HG02885 (cell line): ENCODE results near the gene KLHL7.

ENCODE experiments used
- ATAC-seq: cut with Tn5 transposase; IDR thresholded peaks from one replicate; pipeline ENCODE4 v1.9.1; 2021; ENCODE audit warnings: mild to moderate bottlenecking; ENCODE audit not compliant: unreplicated experiment, poor library complexity

The KLHL7 gene

DNA sequence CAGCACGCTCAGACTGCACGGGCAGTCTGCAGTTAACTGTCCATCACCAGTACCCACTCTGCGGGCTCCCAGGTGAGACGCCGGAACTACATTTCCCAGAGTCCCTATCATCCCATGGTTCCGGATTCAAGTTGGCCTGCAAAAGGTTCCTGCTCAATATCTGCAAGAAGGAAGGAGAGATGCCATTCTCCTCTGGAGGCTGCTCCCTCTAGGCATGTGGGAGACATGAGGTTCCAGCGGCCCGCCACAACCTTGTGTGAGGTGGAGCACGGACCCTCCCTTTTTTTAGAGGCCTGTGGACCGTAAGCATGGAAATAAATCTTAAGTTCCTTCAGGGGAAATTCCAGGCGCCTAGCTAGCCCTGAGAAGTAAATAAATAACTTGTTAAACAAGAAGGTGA lies 106.0 kb downstream of the KLHL7 start:
- no peak for ATAC-seq

- no peak for ATAC-seq
Observed at GRCh38 chr7:23212395-23212794, 106.8 kb downstream of the KLHL7 start.

DNA sequence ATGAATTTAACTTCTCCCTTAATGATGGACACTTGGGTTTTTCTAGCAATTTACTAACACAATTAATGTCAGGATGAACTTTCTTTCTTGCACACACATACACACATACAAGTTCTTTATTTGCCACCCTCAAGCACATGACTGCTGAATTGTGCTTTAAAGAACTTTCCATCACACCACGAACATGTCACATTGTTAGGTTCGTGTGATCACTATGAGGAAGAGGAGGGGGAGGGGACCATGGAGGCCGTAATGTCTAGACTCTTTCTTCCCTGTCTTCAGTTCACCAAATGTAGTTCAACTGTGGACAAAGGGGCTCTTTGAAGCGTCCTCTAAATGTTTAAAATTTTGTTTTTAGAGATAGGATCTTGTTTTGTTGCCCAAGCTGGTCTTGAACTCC lies 107.3 kb downstream of the KLHL7 start:
- ATAC-seq, result no peak

DNA sequence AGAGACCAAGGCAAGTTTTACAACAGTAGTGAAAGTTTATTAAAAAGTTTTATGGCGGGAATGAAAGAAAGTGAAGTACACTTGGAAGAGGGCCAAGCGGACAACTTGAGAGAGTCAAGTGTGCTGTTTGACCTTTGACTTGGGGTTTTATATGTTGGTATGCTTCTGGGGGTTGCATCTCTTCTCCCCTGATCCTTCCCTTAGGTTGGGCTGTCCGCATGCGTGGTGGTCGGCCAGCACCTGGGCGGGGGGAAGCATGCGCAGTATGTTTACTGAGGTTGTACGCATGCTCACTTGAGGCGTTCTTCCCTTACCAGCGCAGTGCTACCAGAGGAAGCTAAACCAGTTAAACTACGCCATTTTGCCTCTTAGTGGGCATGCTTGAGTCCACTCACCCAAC lies 108.2 kb downstream of the KLHL7 start:
- ATAC-seq, result no peak

GRCh38 chr7:23214423-23214822 lies 108.8 kb downstream of the KLHL7 start:
- no peak for ATAC-seq

- ATAC-seq, result no peak
Observed at GRCh38 chr7:23214938-23215337, 109.4 kb downstream of the KLHL7 start.

DNA sequence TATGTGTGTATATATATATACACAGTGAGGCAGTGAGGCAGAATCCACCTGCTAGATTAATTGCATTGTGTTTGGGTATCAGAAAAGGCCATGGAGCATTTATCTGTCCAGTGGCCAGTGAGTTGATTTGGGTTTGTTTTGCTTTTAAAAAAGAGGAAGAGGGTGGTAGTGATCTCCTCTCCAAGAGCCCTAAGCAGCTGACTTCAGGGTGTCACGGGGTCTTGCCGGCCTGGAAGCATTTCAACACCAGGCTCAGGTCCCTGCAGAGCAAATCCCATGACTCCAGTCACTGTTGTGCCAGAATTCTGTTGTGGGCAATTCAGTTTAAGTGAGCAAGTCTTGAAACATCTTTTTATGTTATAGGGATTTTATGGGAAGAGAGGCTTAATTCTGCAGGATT lies 110.4 kb downstream of the KLHL7 start:
- no peak for ATAC-seq

DNA sequence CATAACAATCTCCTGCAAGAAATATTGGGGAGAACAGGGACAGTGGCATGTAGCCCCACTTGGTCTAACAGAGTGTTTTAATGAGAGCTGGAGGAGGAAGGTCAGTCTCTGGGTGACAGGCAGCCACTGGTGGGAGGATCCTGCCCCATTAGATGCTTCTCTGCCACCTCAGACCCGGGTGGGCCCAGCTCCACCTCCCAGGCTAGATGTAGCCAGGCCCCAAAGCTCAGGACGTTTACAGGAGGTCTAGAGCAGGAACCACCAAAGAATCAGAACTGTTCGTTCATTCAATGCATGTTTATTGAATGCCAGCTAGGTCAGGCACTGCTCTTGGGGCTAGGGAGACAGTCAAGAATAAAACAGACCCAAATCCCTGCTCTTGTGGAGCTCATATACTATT lies 112.6 kb downstream of the KLHL7 start:
- ATAC-seq, result no peak

DNA sequence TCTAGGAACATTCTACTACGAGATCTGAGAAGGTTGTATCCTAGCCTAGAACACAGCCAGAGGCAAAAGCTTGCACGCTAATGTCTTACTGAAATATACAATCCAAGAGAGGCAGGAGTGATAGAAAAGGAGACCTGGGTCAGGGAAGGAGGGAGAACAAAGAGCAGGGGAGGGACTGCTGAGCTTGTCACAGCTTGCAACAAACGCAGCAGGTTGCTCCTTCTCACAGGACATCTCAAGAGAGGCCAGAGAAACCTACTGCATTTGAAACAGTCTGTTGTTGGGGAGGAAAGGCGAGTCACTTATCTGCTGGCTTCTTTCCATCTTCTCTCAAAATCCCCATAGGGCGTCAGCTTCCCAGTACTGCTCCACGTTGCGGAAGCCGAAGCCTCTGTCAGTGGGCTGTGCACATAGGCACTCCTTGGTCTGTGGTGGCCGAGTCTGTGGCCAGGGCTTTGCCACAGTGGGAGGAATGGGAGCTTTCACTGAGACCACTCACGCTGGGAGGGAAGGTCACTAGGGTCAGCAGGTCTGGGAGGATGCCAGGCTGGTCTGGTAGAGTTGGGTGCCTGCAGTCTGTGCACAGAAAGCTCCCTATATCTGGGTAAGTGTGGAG lies 115.2 kb downstream of the KLHL7 start:
- ATAC-seq, result no peak

GRCh38 chr7:23222439-23223030 lies 117.0 kb downstream of the KLHL7 start:
- ATAC-seq, result no peak

DNA sequence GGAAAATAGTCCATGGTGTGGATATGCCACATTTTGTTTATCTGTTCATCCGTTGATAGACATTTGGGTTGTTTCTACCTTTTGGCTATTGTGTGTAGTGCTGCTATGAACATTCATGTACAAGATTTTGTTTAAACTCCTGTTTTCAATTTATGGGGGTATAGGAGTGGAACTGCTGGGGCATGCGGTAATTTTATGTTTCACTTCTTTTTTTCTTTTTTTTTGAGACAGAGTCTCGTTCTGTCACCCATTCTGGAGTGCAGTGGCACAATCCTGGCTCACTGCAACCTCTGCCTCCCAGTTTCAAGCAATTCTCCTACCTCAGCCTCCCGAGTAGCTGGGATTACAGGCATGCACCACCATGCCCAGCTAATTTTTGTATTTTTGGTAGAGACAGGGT lies 118.8 kb downstream of the KLHL7 start:
- ATAC-seq, result peak; percentile 41

GRCh38 chr7:23226844-23227450 lies 121.4 kb downstream of the KLHL7 start:
- no peak for ATAC-seq
